Nucleus accumbens (tissue), 56 donors: ENCODE data around the gene NPY5R.

ENCODE experiments used
- DNase-seq, 56 donors: peaks; one replicate each; lab custom pipeline; 2025; lab: John Stamatoyannopoulos, UW

Gene NPY5R

GRCh38 chr4:163343604-163344146, at the start of gene NPY5R:
Gene NPY5R, plus strand, starts transcription at chr4:163343892. Its CDS starts 6,382 bp downstream, at chr4:163350274.
- peak in 18 of 56 donors; percentile 4 to 50 (median 32) for DNase-seq

- no peak for DNase-seq
These were observed 48.6 kb upstream of the NPY5R start for GRCh38 chr4:163295138-163295537.

- DNase-seq: no peak
These were observed 43.2 kb upstream of the NPY5R start for GRCh38 chr4:163300445-163300844.

- no peak for DNase-seq
These were observed 40.6 kb upstream of the NPY5R start for GRCh38 chr4:163303069-163303468.

GRCh38 chr4:163309466-163309865, 34.2 kb upstream of the NPY5R start:
- DNase-seq: no peak

- DNase-seq: no peak
These were observed 26.6 kb upstream of the NPY5R start for GRCh38 chr4:163317110-163317509.

GRCh38 chr4:163330916-163331628, 12.6 kb upstream of the NPY5R start:
- peak in 19 of 56 donors; percentile 1 to 49 (median 15) for DNase-seq

GRCh38 chr4:163331629-163332376, 11.9 kb upstream of the NPY5R start:
- DNase-seq: peak in 28 of 56 donors; percentile 2 to 51 (median 27)

- peak; percentile 9 to 92 (median 70) for DNase-seq
These were observed 10.9 kb upstream of the NPY5R start, which contains the start of gene NPY1R for GRCh38 chr4:163332526-163333406. Gene NPY1R, minus strand, starts transcription at chr4:163332596. Its CDS starts 6,042 bp downstream, at chr4:163326554.

GRCh38 chr4:163335384-163335783, 8.3 kb upstream of the NPY5R start:
- DNase-seq: no peak

- peak in 16 of 56 donors; percentile 3 to 44 (median 21) for DNase-seq
These were observed 744 bp downstream of the NPY5R start for GRCh38 chr4:163344147-163345125.

GRCh38 chr4:163350672-163351071, 7.0 kb downstream of the NPY5R start:
- no peak for DNase-seq

- no peak for DNase-seq
These were observed 9.4 kb downstream of the NPY5R start for GRCh38 chr4:163353054-163353453.

GRCh38 chr4:163356104-163356503, 12.4 kb downstream of the NPY5R start:
- no peak for DNase-seq

GRCh38 chr4:163367651-163368050, 24.0 kb downstream of the NPY5R start:
- no peak for DNase-seq

- DNase-seq: no peak
These were observed 28.3 kb downstream of the NPY5R start for GRCh38 chr4:163372029-163372428.

- DNase-seq: no peak
These were observed 35.0 kb downstream of the NPY5R start for GRCh38 chr4:163378661-163379060.

GRCh38 chr4:163380703-163381102, 37.0 kb downstream of the NPY5R start:
- no peak for DNase-seq
